SJSA1 (cell line): ENCODE results near the gene ADCY1. TPM values are rescaled to one million over a fixed set of nuclear protein-coding genes. Genes with fewer than 3 reads are reported as not detected.

Experiments used
- DNase-seq, 2 experiments: peaks; one replicate each; pipeline ENCODE4 v3.0.0-alpha.2; 2015 to 2020; ENCODE audit warnings: low spot score in 2 of 2, low read depth in 1 of 2
- H3K27ac ChIP-seq: fragments of 250-450 bp; sonication (Bioruptor Pico); 2 replicates; pipeline ENCODE4 v1.5.1; 2020; ENCODE audit warnings: mild to moderate bottlenecking, moderate library complexity
- H3K27me3 ChIP-seq: fragments of 250-450 bp; sonication (Bioruptor Pico); replicated peaks from 2 replicates; pipeline ENCODE4 v1.5.1; 2020; ENCODE audit warnings: mild to moderate bottlenecking, moderate library complexity
- H3K36me3 ChIP-seq: fragments of 250-450 bp; sonication (Bioruptor Pico); 2 replicates; pipeline ENCODE4 v1.5.1; 2020; ENCODE audit warnings: mild to moderate bottlenecking
- H3K4me1 ChIP-seq: fragments of 250-450 bp; sonication (Bioruptor Pico); replicated peaks from 2 replicates; pipeline ENCODE4 v1.6.1; 2021; ENCODE audit warnings: mild to moderate bottlenecking
- H3K4me3 ChIP-seq: fragments of 250-450 bp; sonication (Bioruptor Pico); 2 replicates; pipeline ENCODE4 v1.5.1; 2020; ENCODE audit warnings: mild to moderate bottlenecking
- H3K9me3 ChIP-seq: fragments of 250-450 bp; sonication (Bioruptor Pico); replicated peaks from 2 replicates; pipeline ENCODE4 v1.5.1; 2020; ENCODE audit warnings: mild to moderate bottlenecking
- total RNA-seq: library from RNA; depleted of rRNA; stranded (reverse); fragments of >200 nt; shearing (Covaris generic); gene quantifications from 2 replicates; pipeline ENCODE4 v1.2.3, GENCODE V29; 2014

The ADCY1 gene
- total RNA-seq, 1 experiment from 2014 or later, result 0.05 TPM

- Histone ChIP-seq H3K9me3 (no peaks in the 10 kb centered on the region), H3K27ac (no peak overlapping the region), H3K27me3 (no peaks in the 10 kb centered on the region), H3K4me3 (no peak overlapping the region), H3K36me3 (no peaks in the 10 kb centered on the region), H3K4me1 (no peaks in the 10 kb centered on the region)
- DNase-seq, result peak in 1 of 2 experiments; percentile 36
These were observed 18.2 kb downstream of the ADCY1 start for GRCh38 chr7:45592230-45592991.

- no peaks in the 10 kb centered on the region for H3K4me1 ChIP-seq
These were observed 19.0 kb downstream of the ADCY1 start for GRCh38 chr7:45593121-45593541.

GRCh38 chr7:45593877-45594276, 19.7 kb downstream of the ADCY1 start:
- Histone ChIP-seq H3K4me3 (no peak overlapping the region), H3K9me3 (no peaks in the 10 kb centered on the region), H3K36me3 (no peaks in the 10 kb centered on the region), H3K27ac (no peak overlapping the region), H3K27me3 (no peaks in the 10 kb centered on the region), H3K4me1 (no peaks in the 10 kb centered on the region)
- peak in 1 of 2 experiments; percentile 16 for DNase-seq

More at GRCh38 chr7:45593121-45593541, 19.0 kb downstream of the ADCY1 start:
- H3K4me3 ChIP-seq, result no peak overlapping the region
- H3K9me3 ChIP-seq, result no peaks in the 10 kb centered on the region
- H3K27ac ChIP-seq, result no peak overlapping the region
- peak in 1 of 2 experiments; percentile 16 for DNase-seq
- no peaks in the 10 kb centered on the region for H3K36me3 ChIP-seq
- no peaks in the 10 kb centered on the region for H3K27me3 ChIP-seq

- H3K9me3 ChIP-seq, result no peaks in the 10 kb centered on the region
- no peak for DNase-seq
- H3K27ac ChIP-seq, result no peak overlapping the region
- H3K36me3 ChIP-seq, result no peaks in the 10 kb centered on the region
- no peaks in the 10 kb centered on the region for H3K4me1 ChIP-seq
- no peaks in the 10 kb centered on the region for H3K27me3 ChIP-seq
- no peak overlapping the region for H3K4me3 ChIP-seq
These were observed 20.8 kb downstream of the ADCY1 start for GRCh38 chr7:45594745-45595535.

GRCh38 chr7:45595809-45596664, 21.9 kb downstream of the ADCY1 start:
- no peaks in the 10 kb centered on the region for H3K27me3 ChIP-seq
- H3K4me1 ChIP-seq, result no peaks in the 10 kb centered on the region
- no peak overlapping the region for H3K27ac ChIP-seq
- no peak overlapping the region for H3K4me3 ChIP-seq
- peak in 1 of 2 experiments; percentile 29 for DNase-seq
- H3K36me3 ChIP-seq, result no peaks in the 10 kb centered on the region
- no peaks in the 10 kb centered on the region for H3K9me3 ChIP-seq

- Histone ChIP-seq H3K9me3 (no peaks in the 10 kb centered on the region), H3K27ac (no peak overlapping the region), H3K4me1 (no peaks in the 10 kb centered on the region), H3K4me3 (no peak overlapping the region), H3K27me3 (no peaks in the 10 kb centered on the region), H3K36me3 (no peaks in the 10 kb centered on the region)
- DNase-seq, result peak in 1 of 2 experiments; percentile 21
These were observed 22.5 kb downstream of the ADCY1 start for GRCh38 chr7:45596665-45597095.

- Histone ChIP-seq H3K4me3 (no peak overlapping the region), H3K36me3 (no peaks in the 10 kb centered on the region), H3K27ac (no peak overlapping the region), H3K27me3 (no peaks in the 10 kb centered on the region), H3K9me3 (no peaks in the 10 kb centered on the region), H3K4me1 (no peaks in the 10 kb centered on the region)
- DNase-seq, result no peak
These were observed 23.3 kb downstream of the ADCY1 start for GRCh38 chr7:45597286-45597984.

- no peaks in the 10 kb centered on the region for H3K9me3 ChIP-seq
- no peaks in the 10 kb centered on the region for H3K36me3 ChIP-seq
- peak in 1 of 2 experiments; percentile 28 for DNase-seq
- H3K4me3 ChIP-seq, result no peak overlapping the region
- no peaks in the 10 kb centered on the region for H3K4me1 ChIP-seq
- H3K27ac ChIP-seq, result no peak overlapping the region
- no peaks in the 10 kb centered on the region for H3K27me3 ChIP-seq
These were observed 24.8 kb downstream of the ADCY1 start for GRCh38 chr7:45598886-45599520.

GRCh38 chr7:45599851-45600706, 25.9 kb downstream of the ADCY1 start:
- H3K9me3 ChIP-seq, result no peaks in the 10 kb centered on the region
- H3K27me3 ChIP-seq, result no peaks in the 10 kb centered on the region
- no peak overlapping the region for H3K27ac ChIP-seq
- peak in 1 of 2 experiments; percentile 25 for DNase-seq
- H3K4me3 ChIP-seq, result no peak overlapping the region
- H3K4me1 ChIP-seq, result no peaks in the 10 kb centered on the region
- no peaks in the 10 kb centered on the region for H3K36me3 ChIP-seq

GRCh38 chr7:45601094-45601493, 26.9 kb downstream of the ADCY1 start:
- Histone ChIP-seq H3K9me3 (no peaks in the 10 kb centered on the region), H3K27me3 (no peaks in the 10 kb centered on the region), H3K27ac (no peak overlapping the region), H3K4me3 (no peak overlapping the region), H3K4me1 (no peaks in the 10 kb centered on the region), H3K36me3 (no peaks in the 10 kb centered on the region)
- peak in 1 of 2 experiments; percentile 25 for DNase-seq

- no peaks in the 10 kb centered on the region for H3K9me3 ChIP-seq
- H3K4me1 ChIP-seq, result no peaks in the 10 kb centered on the region
- H3K4me3 ChIP-seq, result no peak overlapping the region
- no peak overlapping the region for H3K27ac ChIP-seq
- DNase-seq, result peak in 1 of 2 experiments; percentile 16
- no peaks in the 10 kb centered on the region for H3K36me3 ChIP-seq
- H3K27me3 ChIP-seq, result no peaks in the 10 kb centered on the region
These were observed 27.8 kb downstream of the ADCY1 start for GRCh38 chr7:45601816-45602540.
